IMR-90 (cell line): ENCODE data around the gene C16orf89. TPM values are rescaled to one million over a fixed set of nuclear protein-coding genes. Genes with fewer than 3 reads are reported as not detected.
"Not testable (repeated sequence)": the region's sequence is repeated elsewhere in the genome, so short reads cannot be mapped to it uniquely, and the experiment has no call there.

Experiments used
- ATAC-seq: fragments of 200-7000 bp; cut with Tn5 transposase; 2 replicates; pipeline ENCODE4 v1.9.1; 2020; ENCODE audit warnings: low read depth, mild to moderate bottlenecking, moderate library complexity
- BruUV-seq: library from RNA; stranded (reverse); fragments of 400-500 nt; replicated peaks from 2 replicates; lab custom pipeline; 2021; lab: Mats Ljungman, UMichigan
- CTCF ChIA-PET: fragments of 300-600 bp; formaldehyde crosslinking; extraction: SDS; loops from one replicate; lab custom pipeline; 2021; ENCODE audit warnings: antibody characterized with exemption; lab: Yijun Ruan, JAX
- POLR2A ChIA-PET: fragments of 300-600 bp; sonication (Branson Sonifier 250); formaldehyde crosslinking; loops from one replicate; lab custom pipeline; 2022; ENCODE audit warnings: antibody characterized with exemption; ENCODE audit not compliant: unreplicated experiment; lab: Charles Lee
- DNase-seq: peaks from one replicate; pipeline ENCODE4 v3.0.0; 2013
- H2AFZ ChIP-seq: replicated peaks from 2 replicates; pipeline ENCODE3; 2013; ENCODE audit warnings: low read length, mild to moderate bottlenecking; ENCODE audit not compliant: poor library complexity
- H2AK5ac ChIP-seq: 2 replicates; pipeline ENCODE4 v1.6.1; 2013; ENCODE audit warnings: low read depth, low read length, inconsistent platforms
- H2AK9ac ChIP-seq: replicated peaks from 2 replicates; pipeline ENCODE3; 2013; ENCODE audit warnings: mild to moderate bottlenecking, low read depth, low read length, moderate library complexity; ENCODE audit not compliant: poor library complexity
- H2BK120ac ChIP-seq: 2 replicates; pipeline ENCODE4 v1.6.1; 2013; ENCODE audit warnings: low read depth, low read length, inconsistent platforms
- H2BK15ac ChIP-seq: 3 replicates; pipeline ENCODE4 v1.6.1; 2013; ENCODE audit warnings: low read depth, low read length, inconsistent platforms
- H2BK20ac ChIP-seq: 2 replicates; pipeline ENCODE4 v1.6.1; 2013; ENCODE audit warnings: low read depth, mild to moderate bottlenecking, inconsistent platforms, low read length, moderate library complexity
- H2BK5ac ChIP-seq: 2 replicates; pipeline ENCODE4 v1.6.1; 2013; ENCODE audit warnings: mild to moderate bottlenecking, low read depth, low read length, inconsistent platforms; ENCODE audit not compliant: poor library complexity, severe bottlenecking
- H3K14ac ChIP-seq: replicated peaks from 2 replicates; pipeline ENCODE4 v1.6.1; 2013; ENCODE audit warnings: low read depth, low read length, inconsistent platforms
- H3K18ac ChIP-seq: 2 replicates; pipeline ENCODE4 v1.6.1; 2013; ENCODE audit warnings: low read depth, low read length, control low read depth
- H3K23ac ChIP-seq: 2 replicates; pipeline ENCODE4 v1.6.1; 2013; ENCODE audit warnings: low read depth, low read length, inconsistent platforms
- H3K27ac ChIP-seq: 2 replicates; pipeline ENCODE4 v1.5.1; 2013; ENCODE audit warnings: mild to moderate bottlenecking, control low read depth, low read length; ENCODE audit not compliant: insufficient read depth
- H3K27me3 ChIP-seq: 2 replicates; pipeline ENCODE4 v1.6.1; 2013; ENCODE audit warnings: low read length; ENCODE audit not compliant: control insufficient read depth, insufficient read depth
- H3K36me3 ChIP-seq: 2 replicates; pipeline ENCODE4 v1.6.1; 2013; ENCODE audit warnings: low read length, mixed read lengths; ENCODE audit not compliant: control insufficient read depth, insufficient read depth
- H3K4ac ChIP-seq: 2 replicates; pipeline ENCODE4 v1.6.1; 2013; ENCODE audit warnings: low read depth, low read length, inconsistent platforms
- H3K4me1 ChIP-seq: 2 replicates; pipeline ENCODE4 v1.6.1; 2013; ENCODE audit warnings: low read length, mixed read lengths; ENCODE audit not compliant: control insufficient read depth, insufficient read depth
- H3K4me2 ChIP-seq: 2 replicates; pipeline ENCODE4 v1.6.1; 2013; ENCODE audit warnings: low read depth, mild to moderate bottlenecking, control low read depth, low read length, moderate library complexity
- H3K4me3 ChIP-seq: 2 replicates; pipeline ENCODE4 v1.5.1; 2013; ENCODE audit warnings: low read depth, mild to moderate bottlenecking, control low read depth, low read length, moderate library complexity; ENCODE audit not compliant: insufficient read depth
- H3K56ac ChIP-seq: 2 replicates; pipeline ENCODE4 v1.6.1; 2013; ENCODE audit warnings: low read length, inconsistent platforms; ENCODE audit not compliant: insufficient read depth; ENCODE audit errors: extremely low read depth
- H3K79me1 ChIP-seq, 2 experiments: 2 replicates each; pipeline ENCODE4 v1.6.1; 2013; ENCODE audit warnings: low read length in 2 of 2, inconsistent platforms in 1 of 2, low read depth in 1 of 2
- H3K9ac ChIP-seq: 2 replicates; pipeline ENCODE4 v1.6.1; 2013; ENCODE audit warnings: low read depth, low read length, control low read depth
- H3K9me1 ChIP-seq: 2 replicates; pipeline ENCODE4 v1.6.1; 2013; ENCODE audit warnings: low read length, inconsistent platforms; ENCODE audit not compliant: insufficient read depth
- H3K9me3 ChIP-seq: 2 replicates; pipeline ENCODE4 v1.6.1; 2013; ENCODE audit warnings: low read length; ENCODE audit not compliant: control insufficient read depth, insufficient read depth
- H4K20me1 ChIP-seq: 2 replicates; pipeline ENCODE4 v1.6.1; 2013; ENCODE audit warnings: low read length, inconsistent platforms; ENCODE audit not compliant: insufficient read depth
- H4K5ac ChIP-seq: 2 replicates; pipeline ENCODE4 v1.6.1; 2013; ENCODE audit warnings: mild to moderate bottlenecking, low read depth, low read length, control low read depth
- H4K8ac ChIP-seq, 2 experiments: 2 replicates each; pipeline ENCODE4 v1.6.1; 2013; ENCODE audit warnings: low read depth in 2 of 2, low read length in 2 of 2, control low read depth in 1 of 2, inconsistent platforms in 1 of 2
- H4K91ac ChIP-seq: 2 replicates; pipeline ENCODE4 v1.6.1; 2013; ENCODE audit warnings: low read depth, low read length, inconsistent platforms; ENCODE audit not compliant: insufficient read depth
- MXI1 ChIP-seq: IDR thresholded peaks from 2 replicates; pipeline ENCODE4 v1.6.1; 2012; ENCODE audit warnings: low read depth, mild to moderate bottlenecking, low read length, moderate library complexity, borderline replicate concordance
- WGBS, 2 experiments: methylation state at CpG; one replicate each; pipeline versions ENCODE4 v1.1.5 to v1.1.7; 2013; ENCODE audit warnings: missing lambda C conversion rate in 2 of 2; ENCODE audit not compliant: insufficient read length in 1 of 2; ENCODE audit errors: extremely low coverage in 2 of 2; 5-methylcytosine and 5-hydroxymethylcytosine counted together
- dilution Hi-C: fragments of 300-500 bp; cut with HindIII; formaldehyde crosslinking; loops from one replicate; pipeline ENCODE4 v1.14.3; 2018; ENCODE audit warnings: low sequenced_read_pairs; ENCODE audit not compliant: unreplicated experiment
- in situ Hi-C: fragments of 300-500 bp; cut with MboI; formaldehyde crosslinking; loops from 3 replicates; pipeline ENCODE4 v1.14.3; 2019; ENCODE audit warnings: low sequenced_read_pairs, inconsistent platforms, mixed read lengths
- intact Hi-C: fragments of 100-400 bp; cut with micrococcal nuclease; formaldehyde crosslinking; loops from 2 replicates; pipeline ENCODE4 v1.10.0; 2022
- polyA plus RNA-seq, 3 experiments: library from polyadenylated mRNA; depleted of rRNA; stranded (reverse); fragments of >200 nt; gene quantifications; 2 replicates each; pipeline ENCODE4 v1.2.3, GENCODE V29; 2012; ENCODE audit warnings: low replicate concordance in 1 of 3
- total RNA-seq: library from RNA; depleted of rRNA; stranded (reverse); fragments of >200 nt; gene quantifications from 2 replicates; pipeline ENCODE4 v1.2.3, GENCODE V29; 2012

Gene C16orf89
- total and polyA plus RNA-seq, 2 of the 4 experiments (the other 2 are of a cell fraction), result 0.17 to 0.18 TPM

GRCh38 chr16:5097470-5098220, 31.9 kb upstream of the C16orf89 start, which contains the start of gene EEF2KMT:
TSS of gene EEF2KMT (minus strand) at chr16:5097795. CDS start at chr16:5097739, 56 bp downstream.
- H2BK120ac ChIP-seq, POLR2A ChIA-PET, H3K27me3 ChIP-seq, H2BK15ac ChIP-seq, H3K9me3 ChIP-seq, H3K4me1 ChIP-seq, H4K20me1 ChIP-seq, H3K36me3 ChIP-seq, H2BK20ac ChIP-seq, H3K79me1 ChIP-seq, H3K9me1 ChIP-seq, CTCF ChIA-PET, BruUV-seq, in situ Hi-C loops, H2AK9ac ChIP-seq, dilution Hi-C loops: not testable (repeated sequence)
- Histone ChIP-seq H3K4ac (peak within 1 kb of the TSS; percentile 75), H3K4me3 (peak within 1 kb of the TSS; percentile 91), H4K8ac (peak within 1 kb of the TSS; percentile 36 to 80; a peak in 2 of 4 replicates), H3K9ac (peak within 1 kb of the TSS; percentile 96), H2AK5ac (peak within 1 kb of the TSS; percentile 78; the same call in 1 of the 2 replicates), H2BK5ac (peak within 1 kb of the TSS; percentile 45), H3K18ac (peak within 1 kb of the TSS; percentile 78; the same call in 1 of the 2 replicates), H3K14ac (peak within 1 kb of the TSS; percentile 76; the same call in 1 of the 2 replicates), H3K4me2 (peak within 1 kb of the TSS; percentile 99), H2AFZ (peak within 1 kb of the TSS; percentile 78), H3K56ac (peak within 1 kb of the TSS; percentile 1; the same call in 1 of the 2 replicates), H3K23ac (peak within 1 kb of the TSS; percentile 59; the same call in 1 of the 2 replicates), H4K5ac (peak within 1 kb of the TSS; percentile 59), H3K27ac (peak within 1 kb of the TSS; percentile 86), H4K91ac (peak within 1 kb of the TSS; percentile 47; the same call in 1 of the 2 replicates)
- peak; percentile 39; the same call in 1 of the 2 replicates for TF ChIP-seq MXI1
- intact Hi-C loops, result loop anchor here (10.0 kb wide), 2 partner anchors 143 to 1547 kb away; partner anchors contain the start of gene SEC14L5
- peak; percentile 99 for DNase-seq
- ATAC-seq, result peak; percentile 100
- WGBS, 2 experiments, result 1% methylated on average over 31 of the region's 67 CpGs; no CpG with 5 or more reads in 1 of the 2 experiments
